ENCODE measurements around the gene RREB1. TPM values are rescaled to one million over a fixed set of nuclear protein-coding genes. Genes with fewer than 3 reads are reported as not detected.

Gene RREB1
- total and polyA plus RNA-seq, 2 experiments from 2014 or later, result 8.5 to 25.5 TPM

DNA sequence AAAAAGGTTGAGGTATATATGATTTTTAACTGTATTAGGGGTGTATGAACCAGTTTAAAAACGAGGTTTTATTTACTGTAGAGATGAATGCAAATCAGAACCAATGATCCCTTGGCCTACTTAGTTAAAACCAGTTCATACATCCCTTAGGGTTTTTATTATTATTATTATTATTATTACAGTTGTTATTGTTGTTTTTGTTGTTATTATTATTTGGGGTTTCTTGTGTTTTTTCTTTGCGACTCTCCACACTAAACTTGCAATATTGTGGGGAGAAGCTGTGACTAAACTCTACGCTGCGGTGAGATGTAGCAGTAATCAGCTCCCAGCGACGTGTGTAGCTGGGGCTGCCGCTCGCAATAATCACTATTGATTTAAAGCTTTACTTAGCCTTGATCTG is 143.1 kb downstream of the RREB1 start (continued):
- no peak for TF ChIP-seq CREB1 (CRISPR knock-in tag; IDR thresholded peaks at IDR 0.05; ENCODE audit: low read depth)
- TF ChIP-seq JUNB (IDR thresholded peaks at IDR 0.05; ENCODE audit: unreplicated experiment), result no peak
- TF ChIP-seq STAT1 (IDR thresholded peaks at IDR 0.05; ENCODE audit: unreplicated experiment), result no peak
- no peak for TF ChIP-seq ZNF114 (CRISPR knock-in tag; IDR thresholded peaks at IDR 0.05)
- no peak for TF ChIP-seq EZH2phosphoT487 (IDR thresholded peaks at IDR 0.05; ENCODE audit: unreplicated experiment)
- TF ChIP-seq, protein P1, sequence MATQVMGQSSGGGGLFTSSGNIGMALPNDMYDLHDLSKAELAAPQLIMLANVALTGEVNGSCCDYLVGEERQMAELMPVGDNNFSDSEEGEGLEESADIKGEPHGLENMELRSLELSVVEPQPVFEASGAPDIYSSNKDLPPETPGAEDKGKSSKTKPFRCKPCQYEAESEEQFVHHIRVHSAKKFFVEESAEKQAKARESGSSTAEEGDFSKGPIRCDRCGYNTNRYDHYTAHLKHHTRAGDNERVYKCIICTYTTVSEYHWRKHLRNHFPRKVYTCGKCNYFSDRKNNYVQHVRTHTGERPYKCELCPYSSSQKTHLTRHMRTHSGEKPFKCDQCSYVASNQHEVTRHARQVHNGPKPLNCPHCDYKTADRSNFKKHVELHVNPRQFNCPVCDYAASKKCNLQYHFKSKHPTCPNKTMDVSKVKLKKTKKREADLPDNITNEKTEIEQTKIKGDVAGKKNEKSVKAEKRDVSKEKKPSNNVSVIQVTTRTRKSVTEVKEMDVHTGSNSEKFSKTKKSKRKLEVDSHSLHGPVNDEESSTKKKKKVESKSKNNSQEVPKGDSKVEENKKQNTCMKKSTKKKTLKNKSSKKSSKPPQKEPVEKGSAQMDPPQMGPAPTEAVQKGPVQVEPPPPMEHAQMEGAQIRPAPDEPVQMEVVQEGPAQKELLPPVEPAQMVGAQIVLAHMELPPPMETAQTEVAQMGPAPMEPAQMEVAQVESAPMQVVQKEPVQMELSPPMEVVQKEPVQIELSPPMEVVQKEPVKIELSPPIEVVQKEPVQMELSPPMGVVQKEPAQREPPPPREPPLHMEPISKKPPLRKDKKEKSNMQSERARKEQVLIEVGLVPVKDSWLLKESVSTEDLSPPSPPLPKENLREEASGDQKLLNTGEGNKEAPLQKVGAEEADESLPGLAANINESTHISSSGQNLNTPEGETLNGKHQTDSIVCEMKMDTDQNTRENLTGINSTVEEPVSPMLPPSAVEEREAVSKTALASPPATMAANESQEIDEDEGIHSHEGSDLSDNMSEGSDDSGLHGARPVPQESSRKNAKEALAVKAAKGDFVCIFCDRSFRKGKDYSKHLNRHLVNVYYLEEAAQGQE (IDR thresholded peaks at IDR 0.05; ENCODE audit: unreplicated experiment), result no peak
- TF ChIP-seq, protein P2, sequence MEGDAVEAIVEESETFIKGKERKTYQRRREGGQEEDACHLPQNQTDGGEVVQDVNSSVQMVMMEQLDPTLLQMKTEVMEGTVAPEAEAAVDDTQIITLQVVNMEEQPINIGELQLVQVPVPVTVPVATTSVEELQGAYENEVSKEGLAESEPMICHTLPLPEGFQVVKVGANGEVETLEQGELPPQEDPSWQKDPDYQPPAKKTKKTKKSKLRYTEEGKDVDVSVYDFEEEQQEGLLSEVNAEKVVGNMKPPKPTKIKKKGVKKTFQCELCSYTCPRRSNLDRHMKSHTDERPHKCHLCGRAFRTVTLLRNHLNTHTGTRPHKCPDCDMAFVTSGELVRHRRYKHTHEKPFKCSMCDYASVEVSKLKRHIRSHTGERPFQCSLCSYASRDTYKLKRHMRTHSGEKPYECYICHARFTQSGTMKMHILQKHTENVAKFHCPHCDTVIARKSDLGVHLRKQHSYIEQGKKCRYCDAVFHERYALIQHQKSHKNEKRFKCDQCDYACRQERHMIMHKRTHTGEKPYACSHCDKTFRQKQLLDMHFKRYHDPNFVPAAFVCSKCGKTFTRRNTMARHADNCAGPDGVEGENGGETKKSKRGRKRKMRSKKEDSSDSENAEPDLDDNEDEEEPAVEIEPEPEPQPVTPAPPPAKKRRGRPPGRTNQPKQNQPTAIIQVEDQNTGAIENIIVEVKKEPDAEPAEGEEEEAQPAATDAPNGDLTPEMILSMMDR (conservative IDR thresholded peaks at IDR 0.05; ENCODE audit: low read depth in 2 of 2), result no peak
- TF ChIP-seq POLR2AphosphoS5 (IDR thresholded peaks at IDR 0.05; ENCODE audit: low read depth), result no peak
- no peak for TF ChIP-seq NANOG (IDR thresholded peaks at IDR 0.05; ENCODE audit: borderline replicate concordance)
- TF ChIP-seq, protein P3, sequence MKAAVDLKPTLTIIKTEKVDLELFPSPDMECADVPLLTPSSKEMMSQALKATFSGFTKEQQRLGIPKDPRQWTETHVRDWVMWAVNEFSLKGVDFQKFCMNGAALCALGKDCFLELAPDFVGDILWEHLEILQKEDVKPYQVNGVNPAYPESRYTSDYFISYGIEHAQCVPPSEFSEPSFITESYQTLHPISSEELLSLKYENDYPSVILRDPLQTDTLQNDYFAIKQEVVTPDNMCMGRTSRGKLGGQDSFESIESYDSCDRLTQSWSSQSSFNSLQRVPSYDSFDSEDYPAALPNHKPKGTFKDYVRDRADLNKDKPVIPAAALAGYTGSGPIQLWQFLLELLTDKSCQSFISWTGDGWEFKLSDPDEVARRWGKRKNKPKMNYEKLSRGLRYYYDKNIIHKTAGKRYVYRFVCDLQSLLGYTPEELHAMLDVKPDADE (IDR thresholded peaks at IDR 0.05), result no peak

DNA sequence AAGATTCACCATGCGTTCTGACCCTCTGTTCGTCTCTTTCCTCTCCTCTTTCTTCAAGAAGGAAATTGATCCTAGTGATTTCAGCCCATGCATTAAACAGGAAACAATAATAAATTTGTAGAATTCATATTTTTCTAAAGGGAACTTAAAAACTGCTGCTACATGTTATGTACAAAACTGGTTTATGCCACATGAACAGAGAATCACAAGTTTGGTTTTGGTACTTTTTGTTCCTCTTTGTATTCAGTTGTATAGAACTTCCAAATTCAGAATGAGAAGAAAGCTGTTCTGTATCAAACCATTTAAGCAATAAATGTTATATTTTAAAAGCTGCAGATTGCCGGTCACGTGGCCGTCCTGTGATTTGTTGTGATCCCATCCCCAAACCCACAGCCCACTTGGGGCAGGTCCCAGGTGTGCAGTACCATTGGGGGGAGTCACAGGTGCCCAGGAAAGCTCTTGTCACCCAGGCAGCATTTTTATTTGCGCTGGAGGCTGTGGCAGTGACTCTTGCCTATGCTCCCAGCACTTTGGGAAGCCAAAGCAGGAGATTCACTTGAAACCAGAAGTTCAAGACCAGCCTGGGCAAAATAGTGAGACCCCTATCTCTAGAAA is 144.0 kb downstream of the RREB1 start:
- H3K27me3 Mint-ChIP-seq (ENCODE audit: insufficient read depth, low read depth, poor library complexity), result peaks cover 9% of the 10 kb centered on the region
- Histone ChIP-seq H3K79me2 (replicated peaks; ENCODE audit: insufficient read depth) (no peaks in the 10 kb centered on the region), H3K4me3 (no peak overlapping the region), H3K27ac (ENCODE audit: low read depth) (no peak overlapping the region), H3K36me3 (ENCODE audit: insufficient read depth) (no peaks in the 10 kb centered on the region), H3K4me1 (ENCODE audit: insufficient read depth) (no peaks in the 10 kb centered on the region), H2AFZ (no peak overlapping the region), H3K27me3 (ENCODE audit: insufficient read depth) (no peaks in the 10 kb centered on the region), H3K4me2 (no peak overlapping the region), H3K9me2 (ENCODE audit: insufficient read depth) (no peaks in the 10 kb centered on the region), H3F3A (replicated peaks; ENCODE audit: low read depth) (no peaks in the 10 kb centered on the region), H4K20me1 (replicated peaks; ENCODE audit: insufficient read depth) (no peaks in the 10 kb centered on the region)
- TF ChIP-seq, protein P1 (IDR thresholded peaks at IDR 0.05; ENCODE audit: unreplicated experiment), result no peak
- TF ChIP-seq, protein P3 (IDR thresholded peaks at IDR 0.05), result no peak
- TF ChIP-seq JUNB (IDR thresholded peaks at IDR 0.05; ENCODE audit: unreplicated experiment), result no peak
- TF ChIP-seq EZH2phosphoT487 (IDR thresholded peaks at IDR 0.05; ENCODE audit: unreplicated experiment), result no peak
- no peak for TF ChIP-seq EZH2 (IDR thresholded peaks at IDR 0.05; ENCODE audit: low read depth, unreplicated experiment)
- H3K9me3 Mint-ChIP-seq, result peaks cover 19% of the 10 kb centered on the region; the same call in 2 of the 3 replicates
- peaks cover 17% of the 10 kb centered on the region; the same call in 2 of the 3 replicates for H3K36me3 Mint-ChIP-seq (ENCODE audit: low read depth)
- no peak overlapping the region for H3K4me3 Mint-ChIP-seq
- ATAC-seq, result no peak
- no peak overlapping the region for H3K27ac Mint-ChIP-seq
- DNase-seq (ENCODE audit: low spot score), result no peak
- no peaks in the 10 kb centered on the region for H3K4me1 Mint-ChIP-seq

All from GM23338 (cell line).